ENCODE results near the gene PIGR.

The PIGR gene

GRCh38 chr1:206960676-206961386 is 14.6 kb upstream of the PIGR start:
- Histone ChIP-seq H2AFZ (ENCODE audit: low read length, unreplicated experiment) (no peak overlapping the region), H3K79me2 (ENCODE audit: control insufficient read depth, insufficient read depth, low read length, unreplicated experiment) (no peaks in the 10 kb centered on the region), H3K4me3 (ENCODE audit: low read depth, low read length) (no peak overlapping the region), H3K27ac (ENCODE audit: low read depth, low read length) (no peak overlapping the region), H3K4me1 (ENCODE audit: control insufficient read depth, insufficient read depth, low read length, unreplicated experiment) (no peaks in the 10 kb centered on the region), H3K27me3 (ENCODE audit: insufficient read depth, low read length) (peaks cover 61% of the 10 kb centered on the region), H3K36me3 (ENCODE audit: insufficient read depth, low read length) (no peaks in the 10 kb centered on the region)

GRCh38 chr1:206958144-206958543 is 11.9 kb upstream of the PIGR start:
- Histone ChIP-seq H3K27me3 (ENCODE audit: insufficient read depth, low read length) (peaks cover 61% of the 10 kb centered on the region), H3K27ac (ENCODE audit: low read depth, low read length) (no peak overlapping the region), H3K79me2 (ENCODE audit: control insufficient read depth, insufficient read depth, low read length, unreplicated experiment) (no peaks in the 10 kb centered on the region), H2AFZ (ENCODE audit: low read length, unreplicated experiment) (no peak overlapping the region), H3K4me3 (ENCODE audit: low read depth, low read length) (no peak overlapping the region), H3K36me3 (ENCODE audit: insufficient read depth, low read length) (no peaks in the 10 kb centered on the region), H3K4me1 (ENCODE audit: control insufficient read depth, insufficient read depth, low read length, unreplicated experiment) (no peaks in the 10 kb centered on the region)

- H3K27ac ChIP-seq (ENCODE audit: low read depth, low read length), result no peak overlapping the region
- no peaks in the 10 kb centered on the region for H3K79me2 ChIP-seq (ENCODE audit: control insufficient read depth, insufficient read depth, low read length, unreplicated experiment)
- H3K36me3 ChIP-seq (ENCODE audit: insufficient read depth, low read length), result no peaks in the 10 kb centered on the region
- no peak overlapping the region for H3K4me3 ChIP-seq (ENCODE audit: low read depth, low read length)
- H3K27me3 ChIP-seq (ENCODE audit: insufficient read depth, low read length), result peaks cover 59% of the 10 kb centered on the region
- H3K4me1 ChIP-seq (ENCODE audit: control insufficient read depth, insufficient read depth, low read length, unreplicated experiment), result no peaks in the 10 kb centered on the region
- no peak overlapping the region for H2AFZ ChIP-seq (ENCODE audit: low read length, unreplicated experiment)
Measured at GRCh38 chr1:206957639-206958038, 11.4 kb upstream of the PIGR start.

- H3K36me3 ChIP-seq (ENCODE audit: insufficient read depth, low read length), result no peaks in the 10 kb centered on the region
- H3K4me1 ChIP-seq (ENCODE audit: control insufficient read depth, insufficient read depth, low read length, unreplicated experiment), result no peaks in the 10 kb centered on the region
- H3K79me2 ChIP-seq (ENCODE audit: control insufficient read depth, insufficient read depth, low read length, unreplicated experiment), result no peaks in the 10 kb centered on the region
- no peak overlapping the region for H3K4me3 ChIP-seq (ENCODE audit: low read depth, low read length)
- no peak overlapping the region for H3K27ac ChIP-seq (ENCODE audit: low read depth, low read length)
- no peak overlapping the region for H2AFZ ChIP-seq (ENCODE audit: low read length, unreplicated experiment)
- peaks cover 54% of the 10 kb centered on the region for H3K27me3 ChIP-seq (ENCODE audit: insufficient read depth, low read length)
Measured at GRCh38 chr1:206955476-206956451, 9.5 kb upstream of the PIGR start.

- Histone ChIP-seq H3K4me1 (ENCODE audit: control insufficient read depth, insufficient read depth, low read length, unreplicated experiment) (no peaks in the 10 kb centered on the region), H2AFZ (ENCODE audit: low read length, unreplicated experiment) (no peak overlapping the region)
Measured at GRCh38 chr1:206954459-206955342, 8.4 kb upstream of the PIGR start.

GRCh38 chr1:206953626-206954025 is 7.4 kb upstream of the PIGR start:
- Histone ChIP-seq H3K27ac (ENCODE audit: low read depth, low read length) (no peak overlapping the region), H3K36me3 (ENCODE audit: insufficient read depth, low read length) (no peaks in the 10 kb centered on the region), H2AFZ (ENCODE audit: low read length, unreplicated experiment) (no peak overlapping the region), H3K4me1 (ENCODE audit: control insufficient read depth, insufficient read depth, low read length, unreplicated experiment) (no peaks in the 10 kb centered on the region), H3K79me2 (ENCODE audit: control insufficient read depth, insufficient read depth, low read length, unreplicated experiment) (no peaks in the 10 kb centered on the region), H3K4me3 (ENCODE audit: low read depth, low read length) (no peak overlapping the region), H3K27me3 (ENCODE audit: insufficient read depth, low read length) (peaks cover 55% of the 10 kb centered on the region)

More at GRCh38 chr1:206954459-206955342, 8.4 kb upstream of the PIGR start:
- no peak overlapping the region for H3K27ac ChIP-seq (ENCODE audit: low read depth, low read length)
- no peak overlapping the region for H3K4me3 ChIP-seq (ENCODE audit: low read depth, low read length)
- H3K79me2 ChIP-seq (ENCODE audit: control insufficient read depth, insufficient read depth, low read length, unreplicated experiment), result no peaks in the 10 kb centered on the region
- peaks cover 54% of the 10 kb centered on the region for H3K27me3 ChIP-seq (ENCODE audit: insufficient read depth, low read length)
- H3K36me3 ChIP-seq (ENCODE audit: insufficient read depth, low read length), result no peaks in the 10 kb centered on the region

GRCh38 chr1:206953126-206953525 is 6.9 kb upstream of the PIGR start:
- Histone ChIP-seq H3K27ac (ENCODE audit: low read depth, low read length) (no peak overlapping the region), H3K27me3 (ENCODE audit: insufficient read depth, low read length) (peaks cover 59% of the 10 kb centered on the region), H3K4me3 (ENCODE audit: low read depth, low read length) (no peak overlapping the region), H3K79me2 (ENCODE audit: control insufficient read depth, insufficient read depth, low read length, unreplicated experiment) (no peaks in the 10 kb centered on the region), H3K4me1 (ENCODE audit: control insufficient read depth, insufficient read depth, low read length, unreplicated experiment) (no peaks in the 10 kb centered on the region), H3K36me3 (ENCODE audit: insufficient read depth, low read length) (no peaks in the 10 kb centered on the region), H2AFZ (ENCODE audit: low read length, unreplicated experiment) (no peak overlapping the region)

GRCh38 chr1:206952171-206952570 is 5.9 kb upstream of the PIGR start:
- Histone ChIP-seq H3K4me1 (ENCODE audit: control insufficient read depth, insufficient read depth, low read length, unreplicated experiment) (no peaks in the 10 kb centered on the region), H3K79me2 (ENCODE audit: control insufficient read depth, insufficient read depth, low read length, unreplicated experiment) (no peaks in the 10 kb centered on the region), H3K27me3 (ENCODE audit: insufficient read depth, low read length) (peaks cover 63% of the 10 kb centered on the region), H3K4me3 (ENCODE audit: low read depth, low read length) (no peak overlapping the region), H3K27ac (ENCODE audit: low read depth, low read length) (no peak overlapping the region), H3K36me3 (ENCODE audit: insufficient read depth, low read length) (no peaks in the 10 kb centered on the region), H2AFZ (ENCODE audit: low read length, unreplicated experiment) (no peak overlapping the region)

- H3K4me3 ChIP-seq (ENCODE audit: low read depth, low read length), result no peak overlapping the region
- peaks cover 67% of the 10 kb centered on the region for H3K27me3 ChIP-seq (ENCODE audit: insufficient read depth, low read length)
- no peaks in the 10 kb centered on the region for H3K79me2 ChIP-seq (ENCODE audit: control insufficient read depth, insufficient read depth, low read length, unreplicated experiment)
- H3K4me1 ChIP-seq (ENCODE audit: control insufficient read depth, insufficient read depth, low read length, unreplicated experiment), result no peaks in the 10 kb centered on the region
- H2AFZ ChIP-seq (ENCODE audit: low read length, unreplicated experiment), result no peak overlapping the region
- no peaks in the 10 kb centered on the region for H3K36me3 ChIP-seq (ENCODE audit: insufficient read depth, low read length)
- no peak overlapping the region for H3K27ac ChIP-seq (ENCODE audit: low read depth, low read length)
Measured at GRCh38 chr1:206951318-206952100, 5.2 kb upstream of the PIGR start.

GRCh38 chr1:206949641-206950040 is 3.4 kb upstream of the PIGR start:
- Histone ChIP-seq H3K79me2 (ENCODE audit: control insufficient read depth, insufficient read depth, low read length, unreplicated experiment) (no peaks in the 10 kb centered on the region), H3K4me1 (ENCODE audit: control insufficient read depth, insufficient read depth, low read length, unreplicated experiment) (no peaks in the 10 kb centered on the region), H3K4me3 (ENCODE audit: low read depth, low read length) (no peak overlapping the region), H2AFZ (ENCODE audit: low read length, unreplicated experiment) (no peak overlapping the region), H3K27ac (ENCODE audit: low read depth, low read length) (no peak overlapping the region), H3K27me3 (ENCODE audit: insufficient read depth, low read length) (peaks cover 78% of the 10 kb centered on the region), H3K36me3 (ENCODE audit: insufficient read depth, low read length) (no peaks in the 10 kb centered on the region)

Data from ACC112 (cell line).